Sigmoid colon (tissue), 7 donors: Measurements from ENCODE around the gene ABHD12B. TPM values are rescaled to one million over a fixed set of nuclear protein-coding genes. Genes with fewer than 3 reads are reported as not detected.
"Not testable (repeated sequence)": the region's sequence is repeated elsewhere in the genome, so short reads cannot be mapped to it uniquely, and the experiment has no call there.

Source experiments
- DNase-seq: peaks from one replicate; pipeline ENCODE4 v3.0.0-alpha.2; 2019
- H3K27ac ChIP-seq, 4 donors: fragments of 200-600 bp; sonication (generic); one replicate each; pipeline ENCODE4 v1.5.1; 2016 to 2019; ENCODE audit warnings: mild to moderate bottlenecking in 1 of 4
- H3K27me3 ChIP-seq, 3 donors: fragments of 200-600 bp; sonication (generic); one replicate each; pipeline ENCODE4 v1.5.1; 2019; ENCODE audit warnings: mild to moderate bottlenecking in 1 of 3
- H3K36me3 ChIP-seq, 4 donors: fragments of 200-600 bp; sonication (generic); one replicate each; pipeline ENCODE4 v1.5.1; 2016 to 2019
- H3K4me1 ChIP-seq, 4 donors: fragments of 200-600 bp; sonication (generic); one replicate each; pipeline ENCODE4 v1.5.1; 2017 to 2019
- H3K4me3 ChIP-seq, 4 donors: fragments of 200-600 bp; sonication (generic); one replicate each; pipeline ENCODE4 v1.5.1; 2017 to 2019; ENCODE audit warnings: mild to moderate bottlenecking in 2 of 4, moderate library complexity in 1 of 4
- H3K9me3 ChIP-seq, 4 donors: fragments of 200-600 bp in 3 of 4; sonication (generic) in 3 of 4; one replicate each; pipeline versions ENCODE4 v1.5.1 to v1.6.1; 2013 to 2019
- CTCF ChIP-seq, 4 experiments: fragments of 450-650 bp in 3 of 4; fragments of 200-600 bp in 1 of 4; IDR thresholded peaks; one replicate each; pipeline ENCODE4 v1.5.1; 2016 to 2019; ENCODE audit warnings: antibody characterized with exemption in 4 of 4, mild to moderate bottlenecking in 3 of 4, moderate library complexity in 2 of 4
- EP300 ChIP-seq, 4 donors: sonication (generic); formaldehyde crosslinking; IDR thresholded peaks; one replicate each; pipeline ENCODE4 v1.6.1; 2017; ENCODE audit warnings: antibody characterized with exemption in 4 of 4
- POLR2A ChIP-seq, 2 donors: fragments of 450-650 bp; IDR thresholded peaks; one replicate each; pipeline ENCODE4 v1.6.1; 2016; ENCODE audit warnings: antibody characterized with exemption in 2 of 2, mild to moderate bottlenecking in 2 of 2, moderate library complexity in 2 of 2
- POLR2AphosphoS5 ChIP-seq, 4 donors: sonication (generic); formaldehyde crosslinking; IDR thresholded peaks; one replicate each; pipeline ENCODE4 v1.6.1; 2017; ENCODE audit warnings: antibody characterized with exemption in 4 of 4
- WGBS, 2 donors: extraction: QIAGEN DNeasy Blood & Tissue Kit; methylation state at CpG; one replicate each; pipeline ENCODE4 v1.1.7; 2013; 5-methylcytosine and 5-hydroxymethylcytosine counted together
- intact Hi-C: fragments of 100-400 bp; cut with DNase I; formaldehyde crosslinking; loops from one replicate; pipeline ENCODE4 v1.15.1; 2023
- polyA plus RNA-seq, 3 donors: library from polyadenylated mRNA; stranded (reverse); fragments of 200-250 nt; gene quantifications; one replicate each; pipeline ENCODE4 v1.2.3, GENCODE V29; 2013
- total RNA-seq, 4 donors: library from RNA; depleted of rRNA; stranded (reverse); fragments of >200 nt; gene quantifications; one replicate each; pipeline ENCODE4 v1.1.0, GENCODE V29; 2016
- donor health status: healthy with polysubstance abuse.
- donor health status: Bipolar disorder and iron deficiency.
- donor health status: healthy.

The ABHD12B gene
- total and polyA plus RNA-seq, 7 donors: 5.3 to 9.3 (median 6.0) TPM; not detected in 4

- H3K36me3 ChIP-seq: no peaks in the 10 kb centered on the region
- TF ChIP-seq POLR2AphosphoS5 (IDR thresholded peaks at IDR 0.05) (no peak), CTCF (IDR thresholded peaks at IDR 0.05) (no peak), POLR2A (IDR thresholded peaks at IDR 0.05) (no peak), EP300 (IDR thresholded peaks at IDR 0.05) (no peak)
- 26 to 68% methylated on average over 8 of the region's 8 CpGs for WGBS, 2 donors
- no peak overlapping the region for H3K4me3 ChIP-seq
- DNase-seq: no peak
- H3K27me3 ChIP-seq: no peaks in the 10 kb centered on the region
- H3K9me3 ChIP-seq: no peaks in the 10 kb centered on the region
- H3K4me1 ChIP-seq: no peaks in the 10 kb centered on the region
- no peak overlapping the region for H3K27ac ChIP-seq
- intact Hi-C loops: no loop called here
Measured at GRCh38 chr14:50882932-50883826, 11.3 kb downstream of the ABHD12B start.

- no peaks in the 10 kb centered on the region for H3K27me3 ChIP-seq
- no peak for DNase-seq
- TF ChIP-seq POLR2AphosphoS5 (IDR thresholded peaks at IDR 0.05): no peak
- no peak for TF ChIP-seq POLR2A (IDR thresholded peaks at IDR 0.05)
- TF ChIP-seq EP300 (IDR thresholded peaks at IDR 0.05): no peak
- TF ChIP-seq CTCF (IDR thresholded peaks at IDR 0.05): no peak
- no peaks in the 10 kb centered on the region for H3K4me1 ChIP-seq
- no peaks in the 10 kb centered on the region for H3K36me3 ChIP-seq
- H3K4me3 ChIP-seq: no peak overlapping the region
- intact Hi-C loops: no loop called here
- H3K9me3 ChIP-seq: no peaks in the 10 kb centered on the region
- H3K27ac ChIP-seq: no peak overlapping the region
- 17 to 64% methylated on average over 1 of the region's 1 CpG for WGBS, 2 donors
Measured at GRCh38 chr14:50883827-50884197, 12.0 kb downstream of the ABHD12B start.

GRCh38 chr14:50887476-50887875 lies 15.6 kb downstream of the ABHD12B start:
- Histone ChIP-seq H3K4me1 (no peaks in the 10 kb centered on the region), H3K27ac (no peak overlapping the region), H3K27me3 (no peaks in the 10 kb centered on the region), H3K9me3 (no peaks in the 10 kb centered on the region), H3K4me3 (no peak overlapping the region), H3K36me3 (no peaks in the 10 kb centered on the region)
- intact Hi-C loops: no loop called here
- TF ChIP-seq POLR2AphosphoS5 (IDR thresholded peaks at IDR 0.05) (no peak), EP300 (IDR thresholded peaks at IDR 0.05) (no peak), CTCF (IDR thresholded peaks at IDR 0.05) (no peak), POLR2A (IDR thresholded peaks at IDR 0.05) (no peak)
- DNase-seq: no peak

GRCh38 chr14:50892255-50892654 lies 20.4 kb downstream of the ABHD12B start:
- no peaks in the 10 kb centered on the region for H3K4me1 ChIP-seq
- no peak for DNase-seq
- TF ChIP-seq POLR2AphosphoS5 (IDR thresholded peaks at IDR 0.05) (no peak), EP300 (IDR thresholded peaks at IDR 0.05) (no peak), POLR2A (IDR thresholded peaks at IDR 0.05) (no peak), CTCF (IDR thresholded peaks at IDR 0.05) (no peak)
- intact Hi-C loops: no loop called here
- H3K27ac ChIP-seq: no peak overlapping the region
- H3K9me3 ChIP-seq: no peaks in the 10 kb centered on the region
- WGBS, 2 donors: 63 to 74% methylated on average over 5 of the region's 5 CpGs
- H3K27me3 ChIP-seq: no peaks in the 10 kb centered on the region
- no peak overlapping the region for H3K4me3 ChIP-seq
- no peaks in the 10 kb centered on the region for H3K36me3 ChIP-seq

- H3K9me3 ChIP-seq, H3K4me1 ChIP-seq, H3K27ac ChIP-seq, H3K36me3 ChIP-seq, H3K4me3 ChIP-seq, intact Hi-C loops, DNase-seq, H3K27me3 ChIP-seq: not testable (repeated sequence)
- 35 to 62% methylated on average over 5 of the region's 7 CpGs for WGBS, 2 donors
Measured at GRCh38 chr14:50896421-50896820, 24.6 kb downstream of the ABHD12B start.

- H3K36me3 ChIP-seq, H3K4me3 ChIP-seq, H3K27me3 ChIP-seq, H3K4me1 ChIP-seq, intact Hi-C loops, H3K9me3 ChIP-seq, DNase-seq, H3K27ac ChIP-seq: not testable (repeated sequence)
- WGBS, 2 donors: 37 to 57% methylated on average over 1 of the region's 1 CpG
Measured at GRCh38 chr14:50897005-50897404, 25.2 kb downstream of the ABHD12B start.
